ENCODE measurements around the gene BUD23.
"Not testable (repeated sequence)": the region's sequence is repeated elsewhere in the genome, so short reads cannot be mapped to it uniquely, and the experiment has no call there.

- TF ChIP-seq CTCF (IDR thresholded peaks at IDR 0.05); EZH2 (IDR thresholded peaks at IDR 0.05; ENCODE audit: borderline replicate concordance, insufficient read depth, low read depth, low read length, poor library complexity, severe bottlenecking): not testable (repeated sequence)
These were observed 28.1 kb upstream of the BUD23 start for GRCh38 chr7:73655309-73655708.
